Hematopoietic multipotent progenitor cell treated with erythropoietin and hydrocortisone succinate and interleukin-3 and kit ligand, for 17 days (in vitro differentiated cells): ENCODE results near the gene SPAG4.

ENCODE experiments used
- DNase-seq: peaks from one replicate; pipeline ENCODE4 v3.0.0-alpha.2; 2015; ENCODE audit warnings: low spot score

Gene SPAG4

DNA sequence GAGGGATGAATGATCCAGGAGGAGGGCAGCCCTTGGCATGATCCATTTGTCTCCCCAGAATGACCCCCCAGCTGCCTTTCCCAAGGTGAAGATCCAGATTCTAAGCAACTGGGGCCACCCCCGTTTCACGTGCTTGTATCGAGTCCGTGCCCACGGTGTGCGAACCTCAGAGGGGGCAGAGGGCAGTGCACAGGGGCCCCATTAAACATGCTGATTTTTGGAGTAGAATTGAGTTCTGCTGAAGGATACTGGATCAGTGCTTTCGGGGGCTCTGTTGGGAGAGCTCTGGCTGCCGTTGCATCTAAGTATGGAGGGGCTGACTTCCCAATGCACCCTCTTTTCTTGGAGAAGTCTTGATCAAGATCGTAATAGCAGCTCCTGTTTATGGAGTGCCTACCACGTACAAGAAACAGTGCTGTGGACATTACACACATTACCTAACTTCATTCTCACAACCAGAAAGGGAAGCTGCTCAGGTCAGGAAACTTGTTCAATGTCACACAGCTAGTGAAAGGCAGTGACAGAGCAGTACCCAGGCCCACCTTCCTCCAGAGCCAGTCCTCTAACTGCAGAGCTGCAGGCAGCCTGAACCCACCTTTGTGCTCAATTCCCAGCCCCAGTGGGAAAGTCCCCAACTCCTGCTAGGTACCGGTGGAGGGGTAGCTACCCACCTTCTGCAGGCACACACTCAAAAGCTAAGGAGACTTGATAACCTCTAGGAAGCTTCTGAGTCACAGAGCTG lies 5.4 kb downstream of the SPAG4 start:
- DNase-seq: no peak

DNA sequence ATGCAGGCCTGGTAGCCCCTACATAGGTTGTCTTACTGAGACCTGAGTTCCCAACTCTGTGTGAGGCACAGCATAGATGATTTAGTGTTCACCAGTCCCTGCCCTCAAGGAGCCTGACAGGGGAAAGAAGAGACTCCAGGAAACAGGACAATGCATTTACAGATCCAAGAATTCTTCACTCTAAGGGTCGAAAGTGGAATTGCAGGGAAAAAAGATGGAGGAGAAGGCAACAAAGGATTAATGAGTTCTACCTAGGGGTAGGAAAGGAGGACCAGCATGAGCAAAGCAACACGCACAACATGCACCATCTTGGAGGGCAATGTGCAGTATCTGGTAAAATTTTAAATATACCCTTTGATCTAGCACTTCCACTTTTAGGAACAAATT lies 5.9 kb downstream of the SPAG4 start:
- DNase-seq: no peak

DNA sequence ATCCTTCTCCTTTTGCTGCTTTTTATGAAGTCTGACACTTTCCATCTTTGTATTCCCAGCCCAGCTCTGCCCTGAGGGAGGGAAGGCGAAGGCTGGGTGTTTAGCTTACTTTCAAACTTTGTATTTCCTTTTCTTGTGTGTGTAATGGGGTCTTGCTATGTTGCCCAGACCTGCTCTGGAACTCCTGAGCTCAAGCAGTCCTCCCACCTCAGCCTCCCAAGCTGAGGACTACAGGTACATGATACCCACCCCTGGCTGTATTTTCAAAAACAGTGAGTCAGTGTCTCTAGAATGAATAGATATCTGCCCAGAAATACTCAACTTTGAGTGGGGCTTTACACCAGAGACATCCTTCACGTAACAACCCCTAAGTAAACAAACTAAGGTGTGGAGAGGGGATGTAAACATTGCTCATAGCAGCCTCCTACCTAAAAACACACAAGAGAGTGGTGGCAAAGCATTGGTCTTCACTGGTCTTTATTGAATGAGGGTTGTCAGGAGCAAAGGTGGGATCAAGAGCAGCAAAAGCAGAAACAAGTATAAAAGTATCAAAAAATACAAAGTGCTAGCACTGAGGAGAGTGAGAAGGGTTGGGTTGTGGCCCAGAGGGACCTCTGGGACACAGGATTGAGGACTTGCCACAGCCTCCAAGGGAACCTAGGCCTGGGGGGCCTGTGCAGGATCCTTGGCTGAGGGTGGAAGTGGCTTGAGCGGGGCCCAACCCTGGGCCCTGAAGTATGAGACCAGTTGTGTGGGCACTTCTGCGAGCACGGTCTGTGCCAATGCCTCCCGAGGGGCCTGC lies 10.2 kb downstream of the SPAG4 start:
- no peak for DNase-seq

DNA sequence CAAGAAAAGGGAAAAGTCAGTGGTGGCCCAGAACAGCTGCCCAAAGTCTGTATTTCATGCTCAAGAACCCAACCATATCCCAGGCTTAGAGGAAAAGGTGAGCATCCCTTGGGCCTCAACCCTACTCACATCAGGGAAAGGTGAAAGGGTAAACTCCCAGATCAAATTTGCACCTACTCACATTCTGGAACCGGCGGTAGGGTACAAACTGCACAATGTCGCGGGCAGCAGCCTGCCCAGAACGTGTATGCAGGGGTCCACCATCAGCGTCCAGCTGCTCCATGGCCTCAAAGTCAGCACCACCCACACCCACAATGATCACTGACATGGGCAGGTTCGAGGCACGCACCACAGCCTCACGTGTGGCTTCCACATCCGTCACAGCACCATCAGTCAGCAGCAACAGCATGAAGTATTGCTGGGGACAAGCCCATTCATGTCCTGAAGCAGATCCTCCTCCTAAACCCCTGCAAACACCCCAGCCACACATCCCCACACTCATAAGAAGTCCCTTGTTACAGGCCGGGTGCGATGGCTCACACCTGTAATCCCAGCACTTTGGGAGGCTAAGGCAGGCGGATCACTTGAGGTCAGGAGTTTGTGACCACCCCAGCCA lies 10.9 kb downstream of the SPAG4 start:
- no peak for DNase-seq

DNA sequence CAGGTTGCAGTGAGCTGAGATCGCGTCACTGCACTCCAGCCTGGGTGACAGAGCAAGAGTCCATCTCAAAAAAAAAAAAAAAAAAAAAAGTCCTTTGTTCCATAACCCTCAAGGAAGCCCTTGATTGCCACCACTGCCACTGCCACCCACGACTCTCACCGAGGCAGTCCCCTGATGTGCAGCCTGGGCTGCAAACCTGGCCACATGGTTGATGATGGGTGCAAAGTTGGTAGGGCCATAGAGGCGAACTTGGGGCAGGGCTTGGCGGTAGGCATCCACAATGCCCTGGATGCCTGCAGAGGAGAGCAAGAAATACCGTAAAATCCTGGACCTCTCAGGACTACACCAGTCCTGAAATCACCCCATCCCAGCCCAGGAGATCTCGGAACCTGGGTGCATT lies 11.5 kb downstream of the SPAG4 start:
- DNase-seq: no peak

DNA sequence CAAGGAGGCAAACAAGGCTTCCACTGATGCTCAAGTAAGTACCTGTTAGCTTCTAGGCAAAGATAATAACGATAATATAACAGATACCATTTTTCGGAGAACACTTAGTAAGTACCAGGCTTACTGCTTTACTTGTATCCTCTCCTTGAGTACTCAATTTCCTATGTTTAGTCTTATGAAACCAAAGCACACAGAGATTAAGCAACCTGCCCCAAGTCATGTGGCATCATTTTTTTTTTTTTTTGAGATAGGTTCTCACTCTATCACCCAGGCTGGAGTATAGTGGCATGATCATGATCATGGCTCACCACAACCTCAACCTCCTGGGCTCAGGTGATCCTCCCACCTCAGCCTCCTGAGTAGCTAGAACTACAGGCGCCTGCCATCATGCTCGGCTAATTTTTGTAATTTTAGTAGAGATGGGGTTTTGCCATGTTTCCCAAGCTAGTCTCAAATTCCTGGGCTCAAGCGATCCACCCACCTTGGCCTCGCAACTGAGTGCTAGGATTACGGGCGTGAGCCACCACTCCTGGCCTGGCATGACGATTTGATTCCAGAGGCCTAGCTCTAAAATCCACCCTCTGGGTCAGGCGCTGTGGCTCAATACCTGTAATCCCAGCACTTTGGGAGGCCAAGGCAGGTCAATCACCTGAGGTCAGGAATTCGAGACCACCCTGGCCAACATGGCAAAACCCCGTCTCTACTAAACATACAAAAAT lies 14.0 kb downstream of the SPAG4 start:
- DNase-seq: no peak

DNA sequence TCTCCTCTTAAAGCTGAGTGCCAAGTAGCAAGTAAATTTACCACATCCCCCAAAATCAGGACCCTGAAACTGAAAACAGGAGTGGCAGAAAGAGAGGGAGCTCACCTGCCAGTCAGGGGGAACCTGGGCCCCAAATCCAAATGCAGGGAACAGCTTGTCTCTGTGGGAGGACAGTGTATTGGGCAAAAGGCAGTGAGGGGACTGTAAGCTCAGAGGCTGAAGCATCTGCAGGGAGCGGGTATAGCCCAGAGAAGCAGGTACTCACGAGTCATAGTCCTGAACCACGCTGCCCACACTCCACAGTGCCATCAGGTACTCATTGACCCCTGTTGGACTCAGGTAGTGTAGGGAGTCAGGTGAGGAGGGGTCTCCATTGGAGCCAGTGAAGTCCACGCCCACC lies 15.0 kb downstream of the SPAG4 start:
- DNase-seq: no peak

DNA sequence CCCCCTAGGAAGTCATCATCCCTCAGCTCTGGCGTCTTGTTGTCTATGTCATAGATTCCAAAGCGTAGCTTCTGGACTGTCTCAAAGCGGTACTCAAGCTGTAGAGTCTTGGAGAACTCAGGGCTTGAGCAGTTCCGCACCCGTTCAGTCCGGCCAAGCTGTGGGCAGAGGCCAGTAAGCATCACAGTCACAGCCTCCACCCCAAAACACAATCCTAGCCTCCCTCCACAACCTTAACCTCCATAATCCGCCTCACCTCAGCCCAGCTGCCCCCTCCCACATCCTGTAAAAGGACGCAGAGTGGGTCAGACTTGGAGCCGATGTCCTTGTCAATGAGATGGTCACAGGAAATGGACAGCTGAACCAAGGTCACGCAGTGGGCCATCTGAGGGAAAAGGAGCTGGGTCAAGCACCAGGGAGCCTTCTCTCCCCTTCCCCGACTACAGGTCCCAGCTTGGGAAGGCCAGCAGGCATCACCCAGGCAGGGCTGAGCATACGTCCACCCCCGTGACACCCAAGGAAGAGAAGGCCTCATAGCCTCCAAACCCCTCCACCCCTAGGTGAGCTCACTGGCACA lies 17.0 kb downstream of the SPAG4 start:
- DNase-seq: no peak

DNA sequence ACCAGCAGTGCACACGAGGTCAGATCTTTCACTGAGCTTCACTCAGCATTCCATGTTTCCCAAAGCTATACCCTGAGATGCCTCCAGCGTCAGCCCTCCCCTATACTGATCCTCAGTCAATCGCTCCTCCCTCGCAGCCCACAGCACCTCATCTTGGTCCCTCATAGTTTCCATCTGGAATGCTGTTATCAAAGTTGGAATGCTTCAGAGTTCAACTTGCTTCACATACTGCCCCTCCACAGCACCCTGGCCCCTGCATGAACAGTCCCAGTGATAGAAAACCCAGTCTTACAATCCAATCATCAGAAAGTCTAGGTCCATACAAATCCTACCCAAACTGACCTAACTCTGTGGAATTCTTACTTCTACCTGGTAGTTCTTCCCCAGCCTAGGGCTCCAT lies 20.0 kb downstream of the SPAG4 start:
- no peak for DNase-seq

DNA sequence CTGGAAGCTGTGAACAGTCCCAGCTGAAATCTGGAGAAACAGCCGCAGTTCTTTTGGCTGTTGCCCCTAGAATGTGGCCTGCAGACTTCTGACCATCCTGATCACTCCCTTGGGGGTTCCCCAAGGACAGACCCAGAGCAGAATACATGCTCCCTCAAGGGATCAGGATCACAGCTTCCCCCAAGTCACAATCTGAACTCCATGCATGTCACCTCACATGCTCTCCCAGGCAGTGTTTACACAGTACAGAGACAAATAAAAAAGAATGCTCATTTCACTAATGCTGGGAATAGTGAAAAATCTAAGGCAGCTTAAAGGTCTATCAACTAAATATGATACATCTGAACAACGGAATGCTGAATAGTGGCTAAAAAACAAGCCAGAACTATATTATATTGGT lies 20.5 kb downstream of the SPAG4 start:
- DNase-seq: no peak

DNA sequence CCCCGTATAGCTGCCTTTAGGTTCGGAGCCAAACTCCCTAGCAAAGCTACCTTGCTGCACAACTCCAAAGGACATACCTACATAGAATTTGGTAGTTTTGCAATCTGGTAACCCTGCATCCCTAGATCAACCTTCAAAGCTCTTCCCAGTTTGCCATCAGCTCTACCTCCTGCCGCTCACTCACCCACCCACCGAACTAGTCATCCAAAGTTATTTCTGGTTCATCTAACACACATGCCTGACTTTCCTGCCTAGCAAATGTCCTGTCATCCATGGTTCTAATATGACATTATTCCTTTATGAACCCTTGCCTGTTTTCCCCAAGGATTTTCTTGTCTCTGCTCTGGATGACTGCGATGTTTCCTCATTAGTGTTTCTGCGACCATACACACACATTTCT lies 21.6 kb downstream of the SPAG4 start:
- no peak for DNase-seq

DNA sequence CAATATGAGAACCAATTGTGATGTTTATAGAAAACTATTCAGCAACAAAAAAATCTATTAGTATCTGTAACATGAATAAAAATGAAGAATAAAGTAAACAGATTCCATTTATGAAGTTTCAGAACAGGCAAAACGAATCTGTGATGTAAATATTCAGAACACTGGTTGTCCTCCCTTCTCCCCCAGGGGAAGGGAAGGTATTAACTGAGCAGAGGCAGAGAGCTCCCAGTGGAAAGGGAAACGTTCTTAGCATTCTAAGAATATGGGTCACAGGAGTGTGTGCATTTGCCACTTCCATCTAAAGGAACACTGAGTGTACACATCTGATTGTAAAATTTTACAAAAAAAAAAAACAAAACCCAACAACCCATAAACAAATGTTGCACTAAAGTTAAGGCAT lies 23.1 kb downstream of the SPAG4 start:
- DNase-seq: no peak

DNA sequence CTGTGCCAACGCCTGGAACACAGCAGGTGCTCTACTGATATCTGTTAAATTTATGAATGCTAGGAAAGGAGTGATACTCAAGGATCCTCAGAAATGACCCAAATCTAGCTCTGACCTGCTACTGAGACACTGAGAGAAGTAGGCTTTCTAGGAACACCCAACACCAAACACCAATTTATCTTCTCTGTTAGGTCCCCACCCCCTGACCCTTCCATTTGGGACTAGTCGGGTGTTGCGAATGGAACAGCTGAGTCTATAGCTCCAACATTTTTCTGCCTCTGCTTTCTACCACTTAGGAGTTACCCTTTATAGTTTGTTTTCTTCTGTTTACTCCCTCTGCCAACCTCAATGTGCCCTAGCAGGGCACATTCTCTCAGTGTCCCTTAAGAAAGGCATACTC lies 25.1 kb downstream of the SPAG4 start:
- no peak for DNase-seq

DNA sequence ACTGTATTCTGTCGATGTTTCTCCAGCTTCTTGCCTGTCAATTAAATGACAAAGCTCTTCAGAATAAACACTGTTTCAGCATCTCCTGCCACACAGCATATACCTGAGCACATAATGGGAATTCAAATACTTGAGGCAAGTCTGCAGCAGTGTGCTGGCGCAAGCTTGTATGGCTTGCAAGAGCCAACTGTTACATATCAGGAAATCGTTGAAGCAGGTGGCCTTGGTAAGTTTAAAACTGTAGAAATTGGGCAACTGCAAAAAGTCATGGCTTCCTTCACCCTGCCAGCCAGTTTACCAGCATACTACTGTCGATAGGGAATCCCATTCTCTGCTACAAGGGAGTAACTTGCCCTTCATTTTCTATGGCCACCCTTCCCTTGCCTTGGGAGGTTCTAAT lies 26.1 kb downstream of the SPAG4 start:
- no peak for DNase-seq

DNA sequence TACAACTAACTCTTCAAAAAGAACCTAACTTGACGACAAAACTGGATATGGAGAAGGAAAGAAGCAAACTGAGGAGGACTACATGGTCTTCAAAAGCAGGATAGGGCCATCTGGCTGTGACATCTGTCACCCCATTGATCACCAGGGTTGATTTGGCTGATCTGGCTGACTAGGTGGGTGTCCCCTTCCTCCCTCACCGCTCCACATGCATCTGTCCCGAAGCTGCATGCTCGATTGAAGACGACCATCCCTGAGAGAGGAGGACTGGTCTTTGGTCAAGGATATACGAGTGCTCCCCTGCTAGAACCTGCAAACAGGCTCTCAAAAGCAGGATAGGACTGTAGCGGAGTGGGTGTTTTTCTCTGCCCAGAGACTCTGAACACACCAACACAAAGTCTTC lies 27.4 kb downstream of the SPAG4 start:
- DNase-seq: no peak

DNA sequence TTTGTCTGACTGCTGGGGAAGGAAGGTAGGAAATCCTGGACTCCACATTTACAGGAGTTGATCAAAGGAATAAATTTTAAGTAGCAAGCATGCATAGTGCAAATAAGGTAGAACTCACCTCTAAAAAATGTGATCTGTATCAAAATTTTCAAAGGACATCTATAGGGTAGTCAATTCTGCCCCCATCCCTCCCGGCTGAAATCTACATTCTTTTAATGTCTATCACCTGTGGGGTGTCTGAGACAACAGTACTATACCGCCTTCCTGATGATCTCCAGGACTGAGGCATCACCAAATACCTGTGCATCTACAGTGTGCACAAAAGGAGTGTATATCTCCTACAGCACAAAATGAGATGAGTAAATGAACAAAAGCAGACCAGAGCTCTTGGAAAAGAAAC lies 29.2 kb downstream of the SPAG4 start:
- DNase-seq: no peak

DNA sequence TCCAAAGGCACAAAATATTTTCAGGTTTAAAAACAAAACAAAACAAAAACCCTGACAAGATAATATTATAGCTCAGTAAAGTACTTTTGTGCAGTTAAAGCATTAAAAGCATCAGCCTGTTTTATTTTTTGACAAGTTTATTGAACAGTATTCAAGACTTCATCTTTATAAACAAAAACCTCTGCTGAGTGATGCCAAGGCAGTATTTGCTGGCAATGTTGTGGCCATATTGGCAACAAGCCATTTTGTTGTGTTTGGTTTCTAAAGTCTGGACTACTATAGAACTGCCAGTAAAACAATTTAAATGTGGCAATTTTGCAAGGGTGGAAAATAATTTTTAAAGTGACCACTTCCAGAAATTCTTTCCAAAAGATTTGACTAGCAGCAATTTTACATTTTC lies 33.2 kb downstream of the SPAG4 start:
- peak; percentile 38 for DNase-seq

DNA sequence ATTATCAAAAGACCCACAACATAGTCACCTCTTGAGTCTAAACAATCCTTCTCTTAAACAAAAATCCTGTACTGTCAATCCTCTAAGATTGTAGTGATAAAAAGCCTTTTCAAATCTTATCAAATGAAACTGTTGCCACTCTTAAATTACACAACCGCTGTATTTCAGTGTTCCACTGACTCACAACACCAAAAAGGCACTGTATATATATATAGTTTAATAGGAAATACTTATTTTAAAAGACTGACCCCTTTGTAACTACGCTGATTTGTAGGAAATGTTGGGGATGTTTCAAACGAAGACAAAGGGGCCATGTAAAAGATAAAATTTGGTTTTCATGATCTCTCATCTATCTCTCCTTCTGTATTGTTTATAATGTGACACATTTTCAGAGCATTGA lies 35.0 kb downstream of the SPAG4 start:
- DNase-seq: no peak

DNA sequence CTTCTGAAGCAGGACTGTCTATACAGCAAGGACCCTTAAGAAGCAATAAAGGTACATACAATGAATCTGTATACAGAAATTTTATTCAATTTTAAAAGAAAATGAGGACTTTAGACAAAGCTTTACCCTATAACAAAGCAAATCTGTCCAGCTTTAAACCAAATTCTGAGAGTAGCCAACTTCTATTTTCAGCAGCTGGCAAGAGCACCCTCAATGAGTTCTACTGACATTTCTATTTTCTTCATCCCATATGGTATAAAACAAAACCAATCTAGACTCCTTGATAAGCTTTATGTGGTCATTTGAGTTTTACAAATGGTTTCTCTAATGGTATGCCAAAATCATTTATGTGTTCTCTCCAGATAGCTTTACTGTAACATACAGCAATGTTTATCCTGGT lies 36.3 kb downstream of the SPAG4 start:
- DNase-seq: no peak

DNA sequence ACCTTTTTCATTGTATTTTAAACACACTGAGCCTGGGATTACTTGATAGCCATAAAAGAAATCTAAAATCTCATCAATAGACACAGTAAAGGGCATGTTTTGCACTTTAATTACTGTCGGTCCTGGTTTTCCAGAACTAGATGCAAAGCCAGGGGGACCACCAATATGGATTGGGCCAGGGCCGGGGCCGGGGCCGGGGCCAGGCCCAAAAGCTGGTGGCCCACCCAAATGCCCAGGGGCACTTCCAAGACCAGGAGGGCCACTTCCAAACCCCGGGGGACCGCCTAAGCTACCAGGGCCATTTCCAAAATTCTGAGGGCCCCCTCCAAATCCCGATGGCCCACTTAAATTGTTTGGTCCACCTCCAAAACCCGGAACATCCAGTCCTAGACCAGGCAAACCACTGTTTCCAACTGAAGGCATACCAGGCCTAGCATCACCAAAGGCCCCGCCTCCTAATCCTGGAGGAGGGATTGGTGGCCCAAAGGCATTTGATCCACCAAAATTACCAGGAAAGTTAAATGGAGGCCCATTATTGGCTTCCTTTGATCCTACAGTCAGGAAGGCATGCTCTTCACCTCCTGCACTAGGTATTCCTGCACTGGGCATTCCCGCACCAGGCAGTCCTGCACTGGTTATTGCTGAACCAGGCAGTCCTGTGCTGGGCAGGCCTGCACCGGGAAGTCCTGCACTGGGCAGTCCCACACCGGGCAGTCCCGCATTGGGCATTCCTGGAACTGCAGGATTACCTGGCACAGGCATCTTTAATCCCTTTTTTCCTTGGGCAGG lies 37.2 kb downstream of the SPAG4 start:
- no peak for DNase-seq

DNA sequence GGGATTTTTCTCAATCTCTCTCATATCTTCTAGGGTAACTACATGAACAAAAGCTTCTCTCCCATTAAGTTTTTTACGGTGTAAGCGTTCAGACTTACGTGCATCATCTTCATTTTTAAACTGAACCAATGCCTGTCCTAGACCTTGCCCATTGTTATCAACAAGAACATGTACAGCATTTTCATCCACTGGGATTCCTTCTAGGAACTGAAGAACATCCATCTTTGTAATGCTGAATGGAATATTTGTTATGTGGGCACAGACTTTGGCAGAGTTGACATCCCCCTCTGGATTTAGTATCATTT lies 37.8 kb downstream of the SPAG4 start:
- DNase-seq: no peak

DNA sequence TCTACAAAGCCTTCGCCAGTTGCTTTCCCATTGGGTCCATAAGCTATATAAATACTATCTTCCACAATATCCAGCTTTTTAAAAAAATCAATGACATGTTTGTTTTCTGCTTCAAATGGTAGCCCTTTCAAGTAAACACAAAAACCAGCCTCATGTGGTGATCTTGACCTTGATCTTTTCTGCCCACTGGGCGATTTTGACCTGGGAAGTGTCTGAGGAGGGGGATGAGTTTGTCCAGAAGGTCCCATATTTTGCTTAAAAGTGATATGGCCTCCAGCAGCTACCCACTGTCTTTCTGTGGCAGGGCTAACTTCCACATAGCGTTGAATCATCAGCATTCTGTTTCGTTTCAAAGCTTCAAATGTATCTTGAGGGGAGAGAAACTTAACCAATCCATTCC lies 38.3 kb downstream of the SPAG4 start:
- DNase-seq: no peak
